K562 (cell line): ENCODE measurements around the gene CORO2A. TPM values are rescaled to one million over a fixed set of nuclear protein-coding genes. Genes with fewer than 3 reads are reported as not detected.
A peak's percentile ranks its signal among the peaks of the same experiment; 100 is the strongest.

ENCODE experiments used
- ATAC-seq: fragments of 200-7000 bp; cut with Tn5 transposase; 3 replicates; pipeline ENCODE4 v1.9.1; 2020; ENCODE audit warnings: moderate library complexity
- BruUV-seq: library from RNA; stranded (reverse); fragments of 400-500 nt; replicated peaks from 2 replicates; lab custom pipeline; 2021; lab: Mats Ljungman, UMichigan
- CTCF ChIA-PET: fragments of 300-600 bp; formaldehyde crosslinking; extraction: SDS; loops from one replicate; lab custom pipeline; 2021; ENCODE audit warnings: low intra/inter-chr PET ratio; lab: Yijun Ruan, JAX
- POLR2A ChIA-PET: fragments of 300-600, 350-650 bp; sonication (Branson Sonifier 250); formaldehyde crosslinking; extraction: SDS; loops from one replicate; lab custom pipeline; 2021; ENCODE audit warnings: antibody characterized with exemption, inconsistent platforms; lab: Yijun Ruan, JAX
- DNase-seq, 4 experiments: peaks; one replicate each; pipeline versions ENCODE4 v3.0.0 to v3.0.0-alpha.2; 2011 to 2018; ENCODE audit warnings: low spot score in 3 of 4, mixed read lengths in 3 of 4; ENCODE audit errors: extremely low read depth in 1 of 4
- FAIRE-seq: peaks from 2 replicates; lab custom pipeline; 2011; peaks lifted over from hg19 to GRCh38; lab: Jason Lieb, UNC
- H2AFZ ChIP-seq: 2 replicates; pipeline ENCODE4 v1.6.0; 2011; ENCODE audit warnings: low read depth, low read length, control low read depth, inconsistent platforms
- H3K27ac ChIP-seq: fragments of 200-600 bp; 3 replicates; pipeline ENCODE4 v1.8.0; 2011; ENCODE audit warnings: low read depth, mild to moderate bottlenecking, control low read depth, inconsistent platforms, low read length, moderate library complexity, mixed read lengths; ENCODE audit errors: extremely low read depth
- H3K27me3 ChIP-seq, 2 experiments: fragments of 300-600 bp in 1 of 2; 2 replicates in 1 of 2; 3 replicates in 1 of 2; pipeline versions ENCODE4 v1.6.0 to v1.8.0; 2011; ENCODE audit warnings: inconsistent platforms in 2 of 2, low read length in 2 of 2, mild to moderate bottlenecking in 1 of 2, mixed read lengths in 1 of 2, moderate library complexity in 1 of 2; ENCODE audit not compliant: control insufficient read depth in 2 of 2, insufficient read depth in 2 of 2
- H3K36me3 ChIP-seq: fragments of 300-600 bp; 3 replicates; pipeline ENCODE4 v1.8.0; 2011; ENCODE audit warnings: mild to moderate bottlenecking, low read length, inconsistent platforms; ENCODE audit not compliant: control insufficient read depth, insufficient read depth
- H3K4me1 ChIP-seq, 2 experiments: fragments of 200-600 bp in 1 of 2; replicated peaks in 1 of 2; 2 replicates in 1 of 2; 3 replicates in 1 of 2; pipeline versions ENCODE4 v1.5.1 to v1.8.0; 2011; ENCODE audit warnings: inconsistent platforms in 2 of 2, low read length in 2 of 2, mild to moderate bottlenecking in 1 of 2, mixed read lengths in 1 of 2, moderate library complexity in 1 of 2; ENCODE audit not compliant: control insufficient read depth in 2 of 2, insufficient read depth in 2 of 2
- H3K4me2 ChIP-seq: 2 replicates; pipeline ENCODE4 v1.6.1; 2011; ENCODE audit warnings: low read length, control low read depth, inconsistent platforms, mixed read lengths; ENCODE audit not compliant: insufficient read depth
- H3K4me3 ChIP-seq: fragments of 200-600 bp; sonication (generic), shearing (Covaris generic); 2 replicates; pipeline ENCODE4 v1.5.1; 2016; ENCODE audit warnings: control low read depth, inconsistent platforms
- H3K79me2 ChIP-seq: fragments of 200-600 bp; 3 replicates; pipeline ENCODE4 v1.8.0; 2011; ENCODE audit warnings: low read length, inconsistent platforms; ENCODE audit not compliant: control insufficient read depth, insufficient read depth
- H3K9ac ChIP-seq, 2 experiments: 2 replicates each; pipeline versions ENCODE4 v1.6.0 to v1.6.1; 2011; ENCODE audit warnings: low read depth in 2 of 2, low read length in 2 of 2, control low read depth in 1 of 2, inconsistent platforms in 1 of 2, mild to moderate bottlenecking in 1 of 2, mixed read lengths in 1 of 2; ENCODE audit not compliant: insufficient read depth in 1 of 2
- H3K9me1 ChIP-seq: one replicate; pipeline ENCODE4 v1.6.0; 2011; ENCODE audit warnings: inconsistent platforms, mild to moderate bottlenecking, low read length, moderate library complexity; ENCODE audit not compliant: control insufficient read depth, insufficient read depth
- H3K9me3 ChIP-seq: replicated peaks from 2 replicates; pipeline ENCODE4 v1.5.1; 2011; ENCODE audit warnings: low read depth, low read length, inconsistent platforms; ENCODE audit not compliant: control insufficient read depth, insufficient read depth
- H4K20me1 ChIP-seq: replicated peaks from 2 replicates; pipeline ENCODE4 v1.6.1; 2011; ENCODE audit warnings: low read length, inconsistent platforms, mixed read lengths; ENCODE audit not compliant: control insufficient read depth, insufficient read depth
- CEBPB ChIP-seq: fragments of 450-650 bp; IDR thresholded peaks from 2 replicates; pipeline ENCODE4 v1.6.1; 2016; ENCODE audit warnings: missing genetic modification characterization, missing compliant biosample characterization
- CEBPG ChIP-seq, 3 experiments: fragments of 200-800 bp in 1 of 3; sonication (Bioruptor generic) in 1 of 3; sonication (generic) in 1 of 3; formaldehyde crosslinking in 1 of 3; IDR thresholded peaks in 2 of 3; conservative IDR thresholded peaks in 1 of 3; 2 replicates each; pipeline versions ENCODE4 v1.6.1 to v1.8.0; 2016 to 2022; ENCODE audit warnings: missing compliant biosample characterization in 2 of 3, missing genetic modification characterization in 2 of 3, mild to moderate bottlenecking in 1 of 3, missing genetic modification reagents in 1 of 3
- FOXA3 ChIP-seq, 2 experiments: fragments of 450-650 bp in 1 of 2; sonication (generic) in 1 of 2; formaldehyde crosslinking; IDR thresholded peaks in 1 of 2; conservative IDR thresholded peaks in 1 of 2; 2 replicates each; pipeline versions ENCODE4 v1.4.0 to v1.8.0; 2020 to 2022; ENCODE audit warnings: mild to moderate bottlenecking in 2 of 2, missing genetic modification reagents in 1 of 2
- KDM1A ChIP-seq, 2 experiments: fragments of 450-650 bp; IDR thresholded peaks; 2 replicates each; pipeline ENCODE4 v1.6.1; 2016; ENCODE audit warnings: mild to moderate bottlenecking in 2 of 2
- RBM39 ChIP-seq: fragments of 200-400 bp; formaldehyde crosslinking; optimal IDR thresholded peaks from 2 replicates; pipeline ENCODE3; 2018; ENCODE audit warnings: low read depth, low read length
- TEAD1 ChIP-seq, 2 experiments: fragments of 450-650 bp in 1 of 2; sonication (generic) in 1 of 2; formaldehyde crosslinking; IDR thresholded peaks; 2 replicates each; pipeline versions ENCODE4 v1.4.0 to v1.8.0; 2020 to 2022; ENCODE audit warnings: mild to moderate bottlenecking in 2 of 2, missing genetic modification reagents in 1 of 2
- ZNF263 ChIP-seq: sonication (generic); formaldehyde crosslinking; IDR thresholded peaks from 2 replicates; pipeline ENCODE4 v1.8.0; 2022; ENCODE audit warnings: mild to moderate bottlenecking, missing genetic modification reagents, borderline replicate concordance
- WGBS: fragments of 100-300 bp; shearing (Covaris generic); methylation state at CpG from one replicate; pipeline ENCODE4 v1.1.6; 2016; ENCODE audit warnings: low coverage, mixed read lengths; ENCODE audit not compliant: insufficient coverage; ENCODE audit errors: missing lambda C conversion rate; 5-methylcytosine and 5-hydroxymethylcytosine counted together
- in situ Hi-C: fragments of 300-500 bp; cut with MboI; formaldehyde crosslinking; loops from 4 replicates; pipeline ENCODE4 v1.15.0; 2018; ENCODE audit warnings: inconsistent platforms, mixed read lengths
- intact Hi-C: fragments of 100-400 bp; cut with micrococcal nuclease; formaldehyde crosslinking; loops from 2 replicates; pipeline ENCODE4 v1.14.2; 2022
- polyA plus RNA-seq, 8 experiments: library from polyadenylated mRNA; depleted of rRNA in 4 of 8; stranded (reverse) in 5 of 8; unstranded in 3 of 8; fragments of >200 nt; fragmentation: Nextera tagmentation in 2 of 8; fragmentation: Illumina TruSeq in 1 of 8; extraction: Ambion mirVana in 2 of 8; extraction: Trizol in 1 of 8; gene quantifications; 2 replicates each; pipeline versions ENCODE4 v1.2.1 to v1.2.3, GENCODE V29; 2011 to 2014; ENCODE audit warnings: inconsistent platforms in 1 of 8, missing spikeins in 1 of 8
- total RNA-seq, 7 experiments: library from RNA; depleted of rRNA in 6 of 7; stranded (reverse); fragments of >200 nt in 6 of 7; fragmentation: Illumina TruSeq in 2 of 7; extraction: Trizol in 2 of 7; gene quantifications; 2 replicates each; pipeline versions ENCODE4 v1.2.1 to v1.2.3, GENCODE V29; 2011 to 2021; ENCODE audit warnings: low replicate concordance in 1 of 7

Gene CORO2A
- total and polyA plus RNA-seq, 9 of the 15 experiments (the other 6 are each of a cell fraction or from before 2014, with no cell fraction given): 9.5 to 26.6 (median 18.0) TPM

- DNase-seq (no peak), ATAC-seq (no peak), FAIRE-seq (no peak)
- Histone ChIP-seq H3K36me3 (peaks cover 30% of the 10 kb centered on the region; the same call in 1 of the 3 replicates), H3K27me3 (no peaks in the 10 kb centered on the region), H4K20me1 (no peaks in the 10 kb centered on the region), H3K4me2 (no peak overlapping the region), H3K9me3 (no peaks in the 10 kb centered on the region), H3K79me2 (no peaks in the 10 kb centered on the region), H3K9me1 (no peaks in the 10 kb centered on the region), H3K4me3 (no peak overlapping the region), H3K9ac (no peak overlapping the region), H2AFZ (no peak overlapping the region), H3K4me1 (peaks cover 13 to 29% of the 10 kb centered on the region in 2 experiments; a peak in 3 of 5 replicates), H3K27ac (no peak overlapping the region)
- TF ChIP-seq CEBPG (CRISPR knock-in tag; IDR thresholded peaks at IDR 0.05) (0 out of 2 replicates have a peak, but pooled peaks have one; percentile 13), CEBPG (tag; conservative IDR thresholded peaks at IDR 0.05 in 1 of 2, IDR thresholded peaks at IDR 0.05 in 1 of 2) (peak; percentile 38 to 88; a peak in 3 of 4 replicates), CEBPB (peak; percentile 91), KDM1A (IDR thresholded peaks at IDR 0.05) (0 out of 4 replicates have a peak, but pooled peaks of 1 of the 2 experiments have one; percentile 17), TEAD1 (CRISPR knock-in tag; IDR thresholded peaks at IDR 0.05) (no peak), ZNF263 (no peak), RBM39 (no peak), FOXA3 (CRISPR knock-in tag; conservative IDR thresholded peaks at IDR 0.05 in 1 of 2, IDR thresholded peaks at IDR 0.05 in 1 of 2) (no peak)
- BruUV-seq: no TSS peak
- CTCF ChIA-PET: no interaction called here
- in situ Hi-C loops: no loop called here
- intact Hi-C loops: no loop called here
- POLR2A ChIA-PET: no interaction called here
- WGBS: 26% methylated on average over 1 of the region's 1 CpG
Observed at GRCh38 chr9:98226516-98226915, 34.1 kb upstream of the CORO2A start.
